Activated effector memory CD4-positive, alpha-beta T cell treated with Interleukin-2 at 50 U/mL for 16 hours (primary cell): ENCODE data around the gene CENPT.
A peak's percentile ranks its signal among the peaks of the same experiment; 100 is the strongest.

Source experiments
- DNase-seq: peaks from one replicate; pipeline ENCODE4 v3.0.0-alpha.2; 2020

CENPT gene, protein sequence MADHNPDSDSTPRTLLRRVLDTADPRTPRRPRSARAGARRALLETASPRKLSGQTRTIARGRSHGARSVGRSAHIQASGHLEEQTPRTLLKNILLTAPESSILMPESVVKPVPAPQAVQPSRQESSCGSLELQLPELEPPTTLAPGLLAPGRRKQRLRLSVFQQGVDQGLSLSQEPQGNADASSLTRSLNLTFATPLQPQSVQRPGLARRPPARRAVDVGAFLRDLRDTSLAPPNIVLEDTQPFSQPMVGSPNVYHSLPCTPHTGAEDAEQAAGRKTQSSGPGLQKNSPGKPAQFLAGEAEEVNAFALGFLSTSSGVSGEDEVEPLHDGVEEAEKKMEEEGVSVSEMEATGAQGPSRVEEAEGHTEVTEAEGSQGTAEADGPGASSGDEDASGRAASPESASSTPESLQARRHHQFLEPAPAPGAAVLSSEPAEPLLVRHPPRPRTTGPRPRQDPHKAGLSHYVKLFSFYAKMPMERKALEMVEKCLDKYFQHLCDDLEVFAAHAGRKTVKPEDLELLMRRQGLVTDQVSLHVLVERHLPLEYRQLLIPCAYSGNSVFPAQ

GRCh38 chr16:67847064-67847861 lies at the start of gene CENPT:
TSS of gene CENPT (minus strand) at chr16:67847693. CDS start at chr16:67833859, 13,834 bp downstream.
- DNase-seq, result no peak

- DNase-seq, result no peak
These were observed 49.7 kb upstream of the CENPT start for GRCh38 chr16:67897231-67897630.

DNA sequence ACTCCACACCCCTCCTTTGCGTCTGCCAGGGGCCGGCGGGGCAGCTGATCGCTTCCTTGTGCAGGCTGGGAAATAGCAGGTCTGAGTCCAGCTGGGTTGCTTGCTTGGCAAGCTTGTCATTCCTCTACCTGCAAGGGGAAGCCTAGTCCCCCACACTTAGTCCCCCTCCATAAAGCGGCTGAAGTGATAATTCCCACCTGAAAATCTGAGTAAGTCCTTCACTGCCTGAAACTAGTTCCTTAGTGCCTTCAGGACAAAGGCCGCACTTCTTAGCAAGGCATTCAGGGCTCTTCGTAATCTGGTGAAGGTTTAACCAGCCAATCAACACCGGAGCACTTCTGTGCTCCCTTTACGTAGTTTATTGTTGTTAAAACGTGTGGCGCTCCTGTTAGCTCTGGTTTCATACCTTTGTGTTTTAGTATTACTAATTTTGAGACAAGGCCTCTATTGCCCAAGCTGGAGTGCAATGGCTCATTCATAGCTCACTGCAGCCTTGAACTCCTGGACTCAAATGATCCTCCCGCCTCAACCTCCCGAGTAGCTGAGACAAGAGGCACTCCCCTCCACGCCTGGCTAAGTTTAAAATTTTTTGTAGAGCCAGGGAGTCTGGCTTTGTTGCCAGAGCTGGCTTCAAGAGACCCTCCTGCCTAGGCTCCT lies 46.4 kb upstream of the CENPT start:
- peak; percentile 6 for DNase-seq

- peak; percentile 92 for DNase-seq
These were observed 45.6 kb upstream of the CENPT start, which contains the start of gene PSKH1 for GRCh38 chr16:67892899-67893742. TSS of gene PSKH1 (plus strand) at chr16:67893254. CDS start at chr16:67908750, 15,496 bp downstream.

GRCh38 chr16:67892375-67892774 lies 44.9 kb upstream of the CENPT start:
- DNase-seq, result no peak

DNA sequence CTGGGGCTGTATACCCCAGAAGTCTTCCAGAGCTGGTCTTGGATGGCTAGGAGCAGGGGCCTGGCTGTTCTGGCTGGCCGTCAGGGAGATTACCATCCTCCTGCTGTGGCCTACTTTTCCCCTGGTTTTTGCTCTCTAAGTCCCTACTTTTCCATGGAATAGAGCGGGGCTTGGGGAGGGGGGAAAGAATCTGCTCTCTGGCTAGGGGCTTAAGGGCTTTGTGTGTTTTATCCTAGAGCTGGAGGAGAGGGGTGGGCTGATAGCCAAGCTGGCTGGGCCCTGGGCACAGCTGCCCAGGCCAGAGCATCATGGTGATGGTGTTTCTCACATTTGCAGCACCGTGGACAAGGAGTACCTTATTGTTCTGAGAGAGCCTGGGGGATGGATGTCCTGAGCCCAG lies 40.8 kb upstream of the CENPT start:
- no peak for DNase-seq

DNA sequence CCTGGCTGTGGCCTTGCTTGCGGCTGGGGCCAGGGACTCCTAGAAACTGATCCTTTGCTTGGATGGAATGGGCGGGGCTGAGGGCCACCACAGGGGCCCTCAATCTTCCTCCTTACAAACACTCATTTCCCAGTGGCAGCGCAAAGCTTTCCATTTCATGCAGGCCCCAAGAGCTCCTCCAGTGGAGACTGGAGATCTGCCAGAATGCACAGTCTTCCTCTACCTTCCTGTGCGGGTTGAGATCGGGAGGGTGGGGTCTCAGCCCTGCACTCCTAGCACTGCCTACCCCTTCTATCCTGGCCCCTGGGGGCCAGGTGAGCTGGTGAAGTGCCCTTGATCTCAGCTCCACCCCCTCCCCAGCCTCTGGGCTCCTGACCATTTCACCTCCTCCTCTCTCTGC lies 38.9 kb upstream of the CENPT start:
- DNase-seq, result no peak

DNA sequence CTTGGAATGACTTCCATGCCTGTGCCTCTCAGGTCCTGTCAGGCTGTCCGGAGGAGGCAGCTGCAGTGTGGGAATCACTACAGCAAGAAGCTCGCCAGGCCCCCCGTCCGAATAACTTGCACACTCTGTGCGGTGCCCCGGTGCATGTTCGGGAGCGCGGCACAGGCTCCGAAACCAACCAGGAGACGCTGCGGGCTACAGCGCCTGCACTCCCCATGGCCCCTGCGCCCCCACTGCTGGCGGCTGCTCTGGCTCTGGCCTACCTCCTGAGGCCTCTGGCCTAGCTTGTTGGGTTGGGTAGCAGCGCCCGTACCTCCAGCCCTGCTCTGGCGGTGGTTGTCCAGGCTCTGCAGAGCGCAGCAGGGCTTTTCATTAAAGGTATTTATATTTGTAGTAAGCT lies 38.5 kb upstream of the CENPT start:
- DNase-seq, result no peak

GRCh38 chr16:67885545-67885944 lies 38.1 kb upstream of the CENPT start:
- DNase-seq, result no peak

DNA sequence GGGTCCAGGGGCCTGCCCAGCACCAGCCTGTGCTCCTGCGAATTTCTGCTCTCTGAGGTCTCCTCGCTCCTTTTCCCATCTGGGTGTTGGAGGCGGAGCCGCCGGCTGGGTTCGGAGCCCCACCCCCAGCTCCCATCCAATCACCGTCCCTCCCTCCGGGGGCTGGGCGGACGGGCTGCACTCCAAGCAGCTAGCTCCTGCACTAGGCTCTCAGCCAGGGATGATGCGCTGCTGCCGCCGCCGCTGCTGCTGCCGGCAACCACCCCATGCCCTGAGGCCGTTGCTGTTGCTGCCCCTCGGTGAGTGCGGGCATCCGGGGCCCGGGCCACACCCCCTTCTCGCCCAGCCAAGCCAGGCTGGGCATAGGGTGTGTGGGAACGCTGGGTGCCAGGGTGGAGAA lies 37.2 kb upstream of the CENPT start, which contains the start of gene NRN1L:
Gene NRN1L, plus strand, starts transcription at position 202 of the 400 bp plus-strand sequence. Its CDS starts 19 bp downstream, at position 221.
- DNase-seq, result no peak

- DNase-seq, result peak; percentile 56
These were observed 36.4 kb upstream of the CENPT start for GRCh38 chr16:67883872-67884261.

DNA sequence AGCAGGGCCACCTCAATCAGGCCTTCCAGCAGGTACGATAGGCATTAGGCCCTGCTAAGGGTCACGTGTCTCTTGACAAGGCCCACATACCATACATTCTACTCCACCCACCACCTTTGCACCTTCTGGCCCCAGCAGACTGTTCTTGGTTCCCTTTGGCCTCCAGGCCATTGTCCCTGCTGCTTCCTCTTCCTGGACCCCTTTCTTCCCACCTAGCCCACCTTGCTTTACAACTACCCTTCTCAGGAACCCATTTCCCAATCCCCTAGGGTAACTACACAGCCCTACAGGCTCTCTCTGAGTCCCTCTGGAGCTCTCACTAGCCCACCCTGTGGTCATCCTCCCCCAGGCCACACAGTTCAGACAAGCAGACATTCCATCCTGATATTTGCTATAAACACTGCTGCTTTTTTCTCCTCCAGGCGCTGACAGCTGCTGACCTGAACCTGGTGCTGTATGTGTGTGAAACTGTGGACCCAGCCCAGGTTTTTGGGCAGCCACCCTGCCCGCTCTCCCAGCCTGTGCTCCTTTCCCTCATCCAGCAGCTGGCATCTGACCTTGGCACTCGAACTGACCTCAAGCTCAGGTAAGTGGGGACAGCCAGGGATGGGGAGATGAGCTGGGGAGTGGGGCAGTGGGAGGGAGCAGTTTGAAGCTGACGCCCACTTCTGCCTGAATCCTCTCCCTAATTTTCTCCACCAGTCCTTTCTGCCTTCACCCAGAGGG lies 35.8 kb upstream of the CENPT start:
- DNase-seq, result no peak

DNA sequence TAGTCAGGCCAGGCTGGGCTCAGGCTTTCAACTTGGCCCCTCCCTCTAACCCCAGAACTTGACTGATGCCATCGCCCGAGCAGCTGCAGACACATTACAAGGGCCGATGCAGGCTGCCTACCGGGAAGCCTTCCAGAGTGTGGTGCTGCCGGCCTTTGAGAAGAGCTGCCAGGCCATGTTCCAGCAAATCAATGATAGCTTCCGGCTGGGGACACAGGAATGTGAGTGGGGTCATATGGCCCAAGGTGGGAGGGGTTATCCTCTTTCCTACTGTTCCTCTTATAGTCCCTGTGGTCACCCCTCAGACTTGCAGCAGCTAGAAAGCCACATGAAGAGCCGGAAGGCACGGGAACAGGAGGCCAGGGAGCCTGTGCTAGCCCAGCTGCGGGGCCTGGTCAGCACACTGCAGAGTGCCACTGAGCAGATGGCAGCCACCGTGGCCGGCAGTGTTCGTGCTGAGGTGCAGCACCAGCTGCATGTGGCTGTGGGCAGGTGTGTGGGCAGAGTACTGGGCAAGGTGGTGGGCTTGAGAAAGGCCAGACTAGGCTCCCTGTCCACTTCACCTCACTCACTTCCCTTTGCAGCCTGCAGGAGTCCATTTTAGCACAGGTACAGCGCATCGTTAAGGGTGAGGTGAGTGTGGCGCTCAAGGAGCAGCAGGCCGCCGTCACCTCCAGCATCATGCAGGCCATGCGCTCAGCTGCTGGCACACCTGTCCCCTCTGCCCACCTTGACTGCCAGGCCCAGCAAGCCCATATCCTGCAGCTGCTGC lies 35.1 kb upstream of the CENPT start:
- no peak for DNase-seq

- no peak for DNase-seq
These were observed 34.2 kb upstream of the CENPT start for GRCh38 chr16:67881621-67882161.

DNA sequence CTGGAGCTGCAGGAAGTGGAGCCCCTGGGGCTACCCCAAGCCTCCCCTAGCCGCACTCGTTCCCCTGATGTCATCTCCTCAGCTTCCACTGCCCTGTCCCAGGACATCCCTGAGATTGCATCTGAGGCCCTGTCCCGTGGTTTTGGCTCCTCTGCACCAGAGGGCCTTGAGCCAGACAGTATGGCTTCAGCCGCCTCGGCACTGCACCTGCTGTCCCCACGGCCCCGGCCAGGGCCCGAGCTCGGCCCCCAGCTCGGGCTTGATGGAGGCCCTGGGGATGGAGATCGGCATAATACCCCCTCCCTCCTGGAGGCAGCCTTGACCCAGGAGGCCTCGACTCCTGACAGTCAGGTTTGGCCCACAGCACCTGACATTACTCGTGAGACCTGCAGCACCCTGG lies 33.1 kb upstream of the CENPT start:
- no peak for DNase-seq

GRCh38 chr16:67879936-67880335 lies 32.4 kb upstream of the CENPT start:
- DNase-seq, result no peak

DNA sequence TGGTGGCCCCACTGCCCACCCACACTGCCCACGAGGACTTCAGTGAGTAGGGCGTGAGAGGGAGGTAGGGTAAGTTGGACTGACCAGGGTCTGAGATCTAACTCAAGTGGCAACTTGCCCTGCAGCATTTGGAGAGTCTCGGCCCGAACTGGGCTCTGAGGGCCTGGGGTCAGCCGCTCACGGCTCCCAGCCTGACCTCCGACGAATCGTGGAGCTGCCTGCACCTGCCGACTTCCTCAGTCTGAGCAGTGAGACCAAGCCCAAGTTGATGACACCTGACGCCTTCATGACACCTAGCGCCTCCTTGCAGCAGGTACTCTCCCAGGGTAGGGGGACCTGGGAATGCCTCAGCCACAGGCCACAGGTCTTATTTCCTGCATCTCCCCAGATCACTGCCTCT lies 32.0 kb upstream of the CENPT start:
- no peak for DNase-seq

DNA sequence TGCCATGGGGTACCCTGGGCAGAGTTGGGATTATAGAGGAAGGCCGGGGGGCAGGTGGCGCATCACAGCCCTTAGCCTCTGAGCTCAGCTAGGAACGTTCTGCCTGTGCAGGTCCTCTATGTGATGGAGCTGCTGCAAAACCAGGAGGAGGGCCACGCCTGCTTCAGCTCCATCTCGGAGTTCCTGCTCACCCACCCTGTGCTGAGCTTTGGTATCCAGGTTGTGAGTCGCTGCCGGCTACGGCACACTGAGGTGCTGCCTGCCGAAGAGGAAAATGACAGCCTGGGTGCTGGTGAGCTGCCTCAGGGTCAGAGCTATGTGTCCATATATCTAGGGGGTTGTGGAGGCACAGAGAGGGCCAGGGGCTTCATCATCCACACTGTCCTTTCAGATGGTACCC lies 31.4 kb upstream of the CENPT start:
- no peak for DNase-seq

DNA sequence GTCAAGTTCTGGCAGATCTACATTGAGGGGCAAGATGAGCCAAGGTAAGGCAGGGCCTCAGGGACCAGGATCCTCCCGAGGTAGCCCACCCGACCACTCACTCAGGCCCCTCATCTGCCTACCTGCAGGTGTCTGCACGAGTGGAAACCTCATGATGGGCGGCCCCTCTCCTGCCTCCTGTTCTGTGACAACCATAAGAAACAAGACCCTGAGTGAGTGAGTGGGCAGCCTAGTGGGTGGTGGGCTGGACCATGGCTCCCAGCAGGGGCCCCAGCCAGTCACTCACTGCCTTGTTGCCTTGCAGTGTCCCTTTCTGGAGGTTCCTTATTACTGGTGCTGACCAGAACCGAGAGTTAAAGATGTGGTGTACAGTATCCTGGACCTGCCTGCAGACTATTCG lies 30.7 kb upstream of the CENPT start:
- no peak for DNase-seq

- no peak for DNase-seq
These were observed 29.6 kb upstream of the CENPT start for GRCh38 chr16:67877064-67877463.
